ENCODE measurements around the gene DMP1.
"Not testable (repeated sequence)": the region's sequence is repeated elsewhere in the genome, so short reads cannot be mapped to it uniquely, and the experiment has no call there.

The DMP1 gene

DNA sequence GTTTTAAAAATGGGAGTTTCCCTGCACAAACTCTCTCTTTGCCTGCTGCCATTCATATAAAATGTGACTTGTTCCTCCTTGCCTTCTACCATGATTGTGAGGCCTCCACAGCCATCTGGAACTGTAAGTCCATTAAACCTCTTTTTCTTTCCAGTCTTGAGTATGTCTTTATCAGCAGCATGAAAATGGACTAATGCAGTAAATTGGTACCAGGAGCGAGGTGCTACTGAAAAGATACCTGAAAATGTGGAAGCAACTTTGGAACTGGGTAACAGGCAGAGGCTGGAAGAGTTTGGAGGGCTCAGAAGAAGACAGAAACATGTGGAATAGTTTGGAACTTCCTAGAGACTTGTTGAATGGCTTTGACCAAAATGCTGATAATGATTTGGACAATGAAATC lies 40.9 kb downstream of the DMP1 start:
- DNase-seq = not testable (repeated sequence)

DNA sequence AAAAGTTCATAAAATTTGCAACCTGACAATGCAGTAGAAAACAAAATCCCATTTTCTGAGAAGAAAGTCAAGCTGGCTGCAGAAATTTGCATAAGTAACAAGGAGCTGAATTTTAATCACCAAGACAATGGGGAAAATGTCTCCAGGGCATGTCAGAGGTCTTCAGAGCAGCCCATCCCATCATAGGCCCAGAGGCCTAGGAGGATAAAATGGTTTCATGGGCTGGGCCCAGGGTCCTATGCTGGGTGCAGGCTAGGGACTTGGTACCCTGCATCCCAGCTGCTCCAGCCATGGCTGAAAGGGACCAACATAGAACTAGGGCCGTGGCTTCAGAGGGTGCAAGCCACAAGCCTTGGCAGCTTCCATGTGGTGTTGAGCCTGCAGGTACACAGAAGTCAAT lies 42.0 kb downstream of the DMP1 start:
- DNase-seq = not testable (repeated sequence)

DNA sequence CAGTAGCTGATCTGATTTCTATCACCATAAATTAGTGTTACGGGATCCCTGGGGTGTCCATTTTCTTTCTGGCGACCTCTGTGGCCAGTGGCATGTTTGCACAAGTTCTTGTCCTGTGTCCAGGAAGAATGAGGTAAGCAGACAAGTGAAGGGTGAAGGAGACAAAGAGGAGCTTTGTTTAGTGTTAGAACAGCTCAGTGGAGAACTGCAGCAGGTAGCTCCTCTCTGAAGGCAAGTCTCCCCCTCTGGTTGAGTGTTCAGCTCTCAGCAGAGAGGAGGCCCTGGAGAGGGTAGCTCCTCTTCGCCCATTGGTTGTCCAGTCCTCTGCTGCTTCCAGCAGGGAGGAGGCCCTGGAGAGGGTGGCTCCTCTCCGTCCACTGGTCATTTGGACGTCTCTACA lies 47.2 kb downstream of the DMP1 start:
- no peak for DNase-seq

DNA sequence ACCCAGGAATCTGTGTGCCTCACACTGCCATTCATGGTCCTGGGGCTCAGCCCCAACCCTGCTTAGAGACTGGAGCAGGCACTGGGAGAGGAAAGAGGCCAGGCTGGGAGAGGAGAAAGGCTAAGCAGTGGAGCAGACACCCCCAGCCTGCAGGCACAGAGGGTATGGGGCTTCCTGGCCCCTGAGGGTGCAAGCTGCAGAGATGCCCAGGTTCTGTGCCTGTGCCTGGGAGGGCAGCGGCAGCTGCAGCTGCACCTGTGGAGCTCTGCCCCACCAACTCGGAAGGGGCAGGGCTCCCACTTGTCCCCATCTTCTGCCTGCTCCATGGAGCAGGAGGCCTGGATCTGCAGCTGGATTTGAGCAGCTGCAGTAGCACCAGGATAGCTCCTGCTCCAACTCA lies 47.9 kb downstream of the DMP1 start:
- DNase-seq = no peak

DNA sequence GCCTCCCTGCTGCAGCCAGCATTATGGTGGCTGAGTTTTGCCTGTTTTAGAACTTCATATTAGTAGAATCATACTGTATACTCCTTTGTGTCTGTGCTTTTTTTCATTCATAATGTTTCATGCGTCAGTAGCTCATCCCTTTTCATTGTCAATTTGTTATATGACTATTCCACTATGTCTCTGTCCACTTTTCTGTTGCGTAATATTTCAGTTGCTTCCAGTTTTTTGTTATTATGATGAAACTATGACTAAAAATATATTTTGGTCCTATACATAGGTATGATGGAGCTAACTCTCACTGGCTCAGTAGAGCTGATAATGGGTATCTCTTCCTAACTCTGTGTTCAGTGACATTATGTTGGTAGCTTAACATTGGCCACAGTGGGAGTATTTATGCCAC lies 48.3 kb downstream of the DMP1 start:
- no peak for DNase-seq

DNA sequence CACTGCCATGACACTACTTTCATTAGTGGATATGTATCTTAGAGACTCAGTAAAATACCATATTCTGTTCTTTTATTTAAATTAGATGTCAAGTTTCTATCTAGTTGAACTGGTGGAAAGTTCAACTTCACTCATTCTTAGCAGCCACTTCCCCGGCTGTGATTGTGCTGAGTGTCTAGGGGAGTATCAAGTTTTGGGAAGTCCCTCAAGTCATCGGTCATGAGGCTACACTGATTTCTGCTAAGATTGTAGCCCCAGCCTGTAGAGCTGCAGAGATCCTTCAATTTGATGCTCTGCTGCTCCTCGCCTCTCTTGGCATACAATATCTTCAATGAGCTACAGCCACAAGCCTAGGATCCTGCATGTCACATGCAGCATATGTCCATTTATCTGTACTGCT lies 53.9 kb downstream of the DMP1 start:
- no peak for DNase-seq

DNA sequence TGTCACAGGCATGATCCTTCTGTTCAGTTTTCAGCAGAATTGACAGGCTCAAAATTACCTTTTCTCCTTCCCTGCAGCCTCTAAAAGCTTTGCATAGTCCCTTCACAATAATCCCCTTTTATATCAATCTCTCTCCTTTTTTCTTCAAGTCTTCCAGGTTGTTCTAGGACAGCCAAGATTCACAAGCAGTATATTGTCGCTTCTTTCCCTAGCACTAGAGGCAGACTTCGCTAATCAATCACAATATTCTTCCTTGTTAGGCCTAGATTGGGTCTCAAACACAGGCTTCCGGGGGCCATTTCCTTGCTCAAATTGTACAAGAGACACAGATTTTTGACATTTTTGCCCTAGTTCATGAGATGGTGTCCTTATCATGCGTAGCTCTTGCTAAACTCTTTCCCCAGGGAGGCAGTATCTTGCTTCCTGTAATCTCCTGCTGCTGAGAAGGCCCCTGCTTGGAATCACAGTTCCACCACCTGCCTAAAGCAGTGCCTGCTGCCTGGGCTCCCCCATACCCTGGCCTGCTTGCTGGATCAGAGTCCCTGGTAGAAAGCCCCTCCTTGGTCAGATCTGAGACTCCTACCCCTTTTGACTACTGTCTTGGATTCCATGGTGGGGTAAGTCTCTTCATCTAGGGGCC lies 57.3 kb downstream of the DMP1 start:
- no peak for DNase-seq

All from NCI-H2029 (cell line).